SHP77 (cell line): Measurements from ENCODE around the gene CFAP46.
"Not testable (repeated sequence)": the region's sequence is repeated elsewhere in the genome, so short reads cannot be mapped to it uniquely, and the experiment has no call there.

Source experiments
- DNase-seq, 2 experiments: peaks; one replicate each; lab custom pipeline; 2025; lab: John Stamatoyannopoulos, UW

The CFAP46 gene

DNA sequence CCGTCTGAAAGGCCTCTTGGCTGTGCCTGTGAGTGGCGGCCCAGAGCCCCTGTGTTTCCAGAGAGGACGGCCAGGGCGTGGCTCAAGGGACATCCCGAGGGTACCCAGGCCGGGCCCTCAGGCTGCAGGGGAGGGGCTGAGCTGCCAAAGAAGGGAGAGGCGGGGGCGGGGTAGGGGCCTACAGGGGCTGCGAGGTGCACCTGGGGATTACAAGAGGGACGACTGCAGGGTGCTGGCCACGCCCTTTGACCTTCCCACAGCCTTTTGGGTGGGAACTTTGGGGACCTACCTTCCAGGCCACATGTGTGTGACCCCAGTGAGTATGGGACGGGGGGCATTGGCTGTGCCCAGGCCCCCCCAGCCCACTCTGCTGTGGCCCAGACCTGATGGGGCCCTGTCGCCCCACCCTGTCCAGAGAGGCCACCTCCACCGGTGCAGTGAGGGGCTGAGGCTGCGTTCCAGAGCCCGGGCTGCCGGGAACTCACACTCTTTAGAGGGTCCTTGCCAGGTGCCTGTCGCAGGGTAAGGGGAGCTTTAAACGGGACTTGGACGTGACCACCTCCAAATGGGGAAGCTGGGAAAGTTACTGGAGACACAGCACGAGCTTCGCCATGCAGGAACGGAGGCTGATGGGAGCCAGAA, 137.5 kb downstream of the CFAP46 start:
- DNase-seq: no peak

DNA sequence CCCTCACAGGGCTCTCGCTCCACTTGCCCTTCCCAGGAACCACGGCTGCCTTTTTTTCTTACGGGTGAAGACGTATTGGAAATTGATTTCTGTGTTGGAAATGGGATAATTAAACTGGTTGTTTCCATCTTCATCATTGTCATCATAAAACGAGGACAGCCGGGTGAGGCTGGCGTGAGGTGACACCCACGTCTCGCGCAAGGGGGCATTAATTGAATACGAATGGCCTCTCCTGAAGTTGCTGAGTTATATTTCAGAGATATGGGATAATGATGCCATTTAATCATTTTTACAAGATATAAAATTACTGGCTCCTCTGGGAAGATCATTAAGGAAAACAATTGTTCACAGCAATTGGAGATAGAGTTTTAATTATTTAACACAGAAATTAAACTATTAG, 138.1 kb downstream of the CFAP46 start:
- no peak for DNase-seq

DNA sequence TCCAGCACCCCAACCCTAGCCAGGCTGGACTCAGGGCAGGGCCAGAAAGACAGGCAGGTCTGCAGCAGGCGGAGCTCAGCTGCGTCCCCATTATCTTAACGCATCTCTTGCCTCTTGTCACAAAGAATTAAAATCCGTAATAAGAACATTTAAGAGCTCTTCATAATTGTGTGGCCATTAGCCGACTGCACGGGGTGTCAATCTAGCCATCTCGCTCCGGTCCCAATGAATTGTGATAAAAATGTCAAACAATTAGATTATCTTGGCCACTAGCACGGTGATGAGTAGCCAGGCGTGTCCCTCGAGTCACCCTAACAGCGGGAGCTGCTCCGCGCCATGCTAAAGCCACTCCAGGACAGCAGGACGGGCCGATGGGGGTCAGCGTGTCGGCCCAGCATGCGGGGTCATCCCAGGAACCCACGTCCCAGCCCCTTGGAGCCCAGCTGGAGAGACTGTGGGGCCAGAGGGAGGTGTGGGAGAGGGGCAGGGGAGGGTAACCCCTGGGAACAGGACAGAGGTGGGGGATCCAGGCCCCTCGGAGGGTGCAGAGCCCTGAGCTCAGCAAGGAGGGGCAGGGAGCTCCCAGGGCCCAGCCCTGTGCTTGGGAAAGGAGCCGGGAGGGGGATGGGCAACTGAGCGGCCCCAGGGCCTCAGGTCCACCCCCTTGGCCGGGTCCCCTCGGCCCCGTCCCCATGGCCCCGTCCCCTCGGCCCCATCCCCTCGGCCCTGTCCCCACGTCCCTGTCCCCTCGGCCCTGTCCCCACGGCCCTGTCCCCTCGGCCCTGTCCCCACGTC, 138.8 kb downstream of the CFAP46 start:
- no peak for DNase-seq

DNA sequence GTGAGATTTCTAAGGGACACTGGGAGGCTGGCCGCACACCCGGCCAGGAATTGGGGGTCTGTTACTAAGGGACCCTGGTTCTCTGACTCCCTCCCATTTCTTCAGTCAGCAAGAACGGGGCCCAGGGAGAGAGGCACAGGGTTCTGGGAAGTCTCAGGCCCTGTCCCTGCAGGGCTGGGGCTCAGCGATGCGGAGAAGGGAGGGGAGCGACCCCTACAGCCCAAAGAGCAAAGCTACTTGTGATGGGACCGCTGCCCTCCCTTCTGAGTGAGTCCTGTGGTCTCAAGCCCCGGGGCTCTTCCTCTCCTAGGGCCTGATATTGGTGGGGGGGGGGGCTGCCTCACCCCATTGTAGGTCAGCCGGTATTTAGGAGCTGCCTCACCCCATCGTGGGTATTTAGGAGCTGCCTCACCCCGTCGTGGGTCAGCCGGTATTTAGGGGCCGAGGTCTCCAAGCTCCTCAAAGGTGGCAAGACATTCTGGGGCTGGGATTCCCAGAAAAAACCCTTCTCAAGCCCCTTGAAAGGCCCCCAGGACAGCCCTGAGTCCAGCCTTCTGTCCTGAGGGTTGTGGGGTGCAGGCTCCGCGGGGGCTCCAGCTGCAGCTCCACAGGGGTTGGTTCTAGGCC, 139.6 kb downstream of the CFAP46 start:
- DNase-seq: no peak

DNA sequence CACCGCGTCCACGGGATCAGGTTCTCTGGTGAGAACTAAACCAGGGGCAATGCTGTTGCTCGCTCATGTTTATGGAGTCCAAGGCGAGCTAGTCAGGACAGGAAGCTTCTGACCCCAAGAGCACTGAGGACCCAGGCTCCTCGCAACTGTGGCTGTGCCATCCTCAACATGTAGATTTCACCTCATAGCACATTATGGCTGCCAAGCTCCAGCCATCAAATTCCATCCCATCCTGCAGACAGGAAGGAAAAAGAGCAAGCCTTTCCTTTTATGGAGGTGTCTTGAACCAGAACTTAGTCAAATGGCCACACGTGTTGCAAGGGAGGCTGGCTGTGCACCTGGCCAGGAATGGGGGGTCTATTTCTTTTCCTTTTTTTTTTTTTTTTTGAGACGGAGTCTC, 140.3 kb downstream of the CFAP46 start:
- no peak for DNase-seq

DNA sequence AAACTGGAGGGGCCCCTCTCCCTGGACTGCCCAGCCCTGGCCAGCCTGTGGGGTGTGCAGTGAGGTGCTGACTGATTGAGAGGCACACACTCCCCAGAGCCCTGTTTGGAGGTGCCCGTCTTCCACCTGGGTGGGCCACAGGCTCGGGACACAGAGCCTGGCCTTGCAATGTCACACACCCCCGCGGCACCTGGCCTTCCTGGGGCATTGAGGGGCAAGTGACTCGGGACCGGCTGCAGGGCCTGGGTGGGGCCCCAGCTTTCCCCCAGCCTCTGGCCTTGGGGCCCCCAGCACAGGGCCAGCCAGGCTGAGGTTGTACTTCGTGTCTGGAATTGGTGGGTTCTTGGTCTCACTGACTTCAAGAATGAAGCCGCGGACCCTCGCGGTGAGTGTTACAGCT, 142.5 kb downstream of the CFAP46 start:
- DNase-seq: no peak

- no peak for DNase-seq
These were observed 143.5 kb downstream of the CFAP46 start for GRCh38 chr10:132798876-132799275.

GRCh38 chr10:132798403-132798802, 144.0 kb downstream of the CFAP46 start:
- DNase-seq: no peak

GRCh38 chr10:132797986-132798385, 144.4 kb downstream of the CFAP46 start:
- not testable (repeated sequence) for DNase-seq

DNA sequence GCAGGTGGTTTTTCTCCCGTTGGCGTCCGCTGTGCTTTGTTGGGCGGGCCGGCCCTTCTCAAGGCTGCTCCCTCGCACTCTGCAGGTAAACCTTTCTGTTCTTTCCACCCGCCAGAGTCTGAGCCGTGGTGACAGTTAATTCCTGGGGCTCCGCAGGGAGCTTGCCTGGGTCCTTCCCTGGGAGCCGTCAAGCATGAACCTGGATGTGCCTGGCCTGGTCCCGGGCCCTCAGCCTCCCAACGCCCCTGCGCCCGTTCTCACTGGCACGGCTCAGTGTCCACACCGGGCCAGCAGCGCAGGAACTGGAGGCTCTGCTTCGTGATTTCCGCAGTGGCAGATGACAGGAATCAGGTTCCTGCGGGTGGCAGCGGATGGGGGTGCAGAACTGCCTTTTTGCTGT, 145.5 kb downstream of the CFAP46 start:
- DNase-seq: no peak

DNA sequence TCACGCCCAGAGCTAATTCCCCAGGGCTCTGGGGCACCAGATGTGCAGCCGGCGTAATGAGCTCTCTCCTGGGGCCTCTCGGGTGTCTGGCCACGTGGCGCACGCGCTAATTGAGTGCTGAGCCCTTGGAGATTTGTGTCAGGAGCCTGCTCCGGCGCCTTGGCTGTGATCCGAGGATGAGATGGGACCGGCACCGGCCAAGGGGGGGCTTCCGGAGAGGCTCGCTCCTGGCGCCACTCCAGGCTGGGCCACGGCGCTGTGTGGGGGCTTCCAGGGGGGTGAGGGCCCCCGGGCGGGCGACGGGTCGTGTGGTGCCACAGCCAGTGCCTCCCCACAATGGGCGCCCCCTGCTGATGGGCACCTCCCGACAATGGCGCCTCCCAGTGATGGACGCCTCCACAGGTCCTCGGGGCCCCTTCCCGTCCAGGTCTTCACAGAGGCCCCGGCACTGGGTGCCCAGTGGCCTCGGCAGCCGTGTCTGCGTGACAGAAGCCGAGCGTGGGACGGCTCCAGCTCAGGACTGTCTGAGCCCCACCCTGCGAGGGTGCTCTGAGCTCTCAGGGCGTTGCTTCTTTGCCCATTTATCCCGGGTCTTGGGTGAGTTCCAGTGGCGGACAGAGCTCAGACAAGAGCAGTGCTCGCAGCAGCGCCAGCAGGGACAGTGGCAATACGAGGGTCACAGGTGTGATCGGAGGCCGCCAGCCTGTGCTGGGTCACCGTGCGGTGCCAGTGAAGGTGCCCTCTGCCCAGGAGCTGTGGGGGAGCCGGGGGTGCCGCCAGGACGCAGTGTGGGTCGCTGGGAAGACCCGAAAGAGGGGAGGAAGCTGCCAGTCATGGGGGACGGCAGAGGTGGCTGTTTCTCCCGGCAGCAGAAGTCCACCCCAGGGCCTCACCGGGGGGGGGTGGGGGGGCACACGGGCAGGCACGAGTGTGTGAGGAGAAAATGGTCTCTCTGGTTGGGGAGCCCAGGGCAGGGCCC, 148.2 kb downstream of the CFAP46 start:
- no peak for DNase-seq

GRCh38 chr10:132793213-132793612, 149.2 kb downstream of the CFAP46 start:
- no peak for DNase-seq

DNA sequence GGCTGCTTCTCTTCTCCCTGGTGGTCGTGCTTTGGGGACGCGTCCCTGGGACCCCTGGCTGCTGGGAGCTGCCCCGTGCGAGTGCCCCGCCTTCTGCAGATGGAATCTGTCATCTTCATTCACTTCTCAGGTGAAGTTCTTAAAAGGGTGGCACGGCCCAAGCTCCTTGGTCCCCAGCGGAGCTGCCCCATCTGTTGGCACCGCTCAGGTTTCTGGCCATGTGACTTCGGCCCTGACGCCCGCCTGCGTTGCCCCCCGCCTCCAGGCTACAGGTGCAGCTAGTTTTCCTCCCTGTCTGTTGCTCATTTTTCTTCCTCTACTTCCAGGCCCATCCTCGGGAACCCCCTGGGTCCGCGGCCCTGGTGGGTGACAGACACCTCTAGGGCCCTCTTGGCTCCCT, 149.6 kb downstream of the CFAP46 start:
- no peak for DNase-seq

DNA sequence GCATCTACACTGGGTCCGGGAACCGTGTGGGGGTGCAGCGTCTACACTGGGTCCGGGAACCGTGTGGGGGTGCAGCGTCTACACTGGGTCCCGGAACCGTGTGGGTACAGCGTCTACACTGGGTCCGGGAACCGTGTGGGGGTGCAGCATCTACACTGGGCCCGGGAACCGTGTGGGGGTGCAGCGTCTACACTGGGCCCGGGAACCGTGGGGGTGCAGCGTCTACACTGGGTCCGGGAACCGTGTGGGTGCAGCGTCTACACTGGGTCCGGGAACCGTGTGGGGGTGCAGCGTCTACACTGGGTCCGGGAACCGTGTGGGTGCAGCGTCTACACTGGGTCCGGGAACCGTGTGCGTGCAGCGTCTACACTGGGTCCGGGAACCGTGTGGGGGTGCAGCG, 150.3 kb downstream of the CFAP46 start:
- DNase-seq: not testable (repeated sequence)

GRCh38 chr10:132790934-132791829, 151.2 kb downstream of the CFAP46 start:
- no peak for DNase-seq

DNA sequence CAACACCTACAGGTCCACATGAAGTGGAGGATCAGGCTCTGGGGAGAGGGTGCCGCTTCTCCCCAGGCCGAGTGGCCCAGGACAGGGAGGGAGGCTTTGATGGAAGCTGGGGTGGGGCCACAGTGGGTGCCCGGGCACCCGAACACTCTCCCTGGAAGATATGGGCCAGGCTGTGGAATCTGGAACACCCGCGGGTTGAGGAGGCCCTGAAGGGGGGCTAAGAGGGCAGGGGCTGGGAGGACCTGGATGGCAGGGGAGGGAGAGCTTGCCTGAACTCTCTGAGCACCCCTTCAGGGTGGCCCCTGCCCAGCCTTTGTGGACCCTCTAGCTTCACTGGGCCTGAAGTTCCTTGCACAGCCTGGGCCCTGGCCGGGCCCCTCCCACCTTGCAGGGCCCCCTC, 151.9 kb downstream of the CFAP46 start:
- no peak for DNase-seq

GRCh38 chr10:132789659-132790148, 152.7 kb downstream of the CFAP46 start:
- no peak for DNase-seq

DNA sequence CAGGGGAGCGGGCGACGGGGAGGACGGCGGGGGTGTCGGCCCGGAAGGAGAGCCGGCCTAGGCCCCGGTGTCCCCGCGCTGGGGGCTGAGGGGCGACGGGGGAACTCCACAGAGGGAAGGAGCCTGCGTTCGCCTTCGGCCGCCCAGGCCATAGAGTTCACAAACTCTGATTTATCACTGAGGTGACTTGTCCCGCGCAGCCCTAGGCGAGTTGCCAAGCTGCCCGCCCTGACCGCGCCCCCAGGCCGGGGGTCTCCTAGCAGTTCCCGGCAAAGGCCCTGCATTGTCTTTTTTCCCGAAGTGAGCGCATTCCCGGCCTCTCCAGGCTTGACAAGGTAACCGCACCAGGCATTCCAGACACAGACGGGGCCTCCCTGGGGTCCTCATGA, 153.5 kb downstream of the CFAP46 start:
- DNase-seq: no peak

DNA sequence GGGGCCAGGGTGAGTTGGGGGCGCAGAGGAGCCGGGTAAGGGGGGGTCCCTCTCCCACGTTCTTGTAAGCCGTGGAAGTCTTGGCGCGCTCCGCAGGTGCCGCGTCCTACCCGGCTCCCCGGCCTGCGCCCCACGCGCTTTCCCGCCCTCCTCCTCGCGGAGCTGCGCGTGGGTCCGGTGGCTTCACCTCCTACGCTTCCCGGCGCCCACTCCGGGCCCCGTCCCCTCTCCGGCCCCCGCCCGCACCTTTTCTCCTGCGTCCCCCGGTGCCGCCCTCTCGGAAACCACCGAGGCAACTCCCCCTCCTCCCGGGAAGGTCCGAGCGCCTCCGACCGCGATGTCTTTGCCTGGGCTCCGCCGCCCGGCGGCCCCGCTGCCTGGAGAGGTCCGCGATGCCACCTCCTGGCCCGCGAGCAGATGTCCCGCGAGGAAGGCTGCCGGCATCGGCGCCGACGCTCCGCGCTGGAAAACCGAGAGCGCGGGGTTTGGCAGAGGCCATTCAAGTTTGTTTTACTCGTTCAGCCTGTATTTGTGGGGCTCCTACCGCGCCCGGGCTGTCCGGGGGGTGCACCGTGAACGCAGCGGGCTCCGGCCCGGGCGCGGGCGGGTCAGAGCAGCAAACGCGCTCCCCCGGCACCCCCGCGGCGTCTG, 154.1 kb downstream of the CFAP46 start:
- DNase-seq: no peak

DNA sequence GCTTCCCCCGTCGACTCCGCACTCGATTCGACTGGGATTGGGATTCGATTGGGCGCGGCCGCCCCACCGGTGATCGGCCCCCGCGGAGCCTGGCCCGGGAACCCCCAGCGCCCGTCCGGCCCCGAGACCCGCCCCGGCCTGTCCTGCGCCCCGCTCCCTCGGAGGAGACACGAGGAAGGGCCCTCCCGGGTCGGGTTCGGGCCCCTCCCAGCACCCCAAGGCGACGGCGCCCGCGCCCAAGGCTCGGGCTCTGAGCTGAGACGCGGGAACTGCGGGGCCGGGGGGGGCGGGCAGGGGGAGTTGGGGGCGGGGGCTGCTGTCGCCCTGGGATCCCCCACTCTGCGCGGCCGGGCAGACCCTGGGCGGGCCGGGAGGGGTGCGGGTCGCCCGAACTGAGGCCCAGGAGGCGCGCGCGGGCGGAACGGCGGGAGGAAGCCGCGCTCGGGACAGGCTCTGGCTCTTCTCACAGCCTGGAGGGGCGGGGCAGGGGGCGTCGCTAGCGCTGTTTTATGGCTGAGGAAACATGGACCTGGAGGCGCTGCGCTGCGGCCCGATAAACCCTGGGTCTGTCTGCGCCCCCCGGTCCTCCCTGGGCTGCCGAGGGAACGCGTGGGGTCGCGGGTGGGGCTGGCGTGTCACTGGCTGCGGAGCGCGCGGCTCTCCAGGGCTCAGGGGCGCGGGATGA, 154.7 kb downstream of the CFAP46 start:
- no peak for DNase-seq
